PC-9 (cell line): ENCODE measurements around the gene NAT10.

Experiments
- CTCF ChIP-seq: fragments of 200-600 bp; sonication (generic); conservative IDR thresholded peaks from 2 replicates; pipeline ENCODE4 v1.6.1; 2017; ENCODE audit warnings: mixed run types, antibody characterized with exemption, mild to moderate bottlenecking, moderate library complexity
- EZH2 ChIP-seq: fragments of 200-600 bp; sonication (generic); IDR thresholded peaks from 2 replicates; pipeline ENCODE4 v1.8.0; 2017; ENCODE audit warnings: antibody characterized with exemption, low read depth

- TF ChIP-seq CTCF (no peak), EZH2 (no peak)
Measured at GRCh38 chr11:34086554-34087283, 18.7 kb upstream of the NAT10 start.
